ENCODE results near the gene TREML2.

Gene TREML2

GRCh38 chr6:41176189-41176588, 24.8 kb downstream of the TREML2 start:
- no peak for DNase-seq

GRCh38 chr6:41175084-41175483, 25.9 kb downstream of the TREML2 start:
- no peak for DNase-seq

GRCh38 chr6:41174610-41175009, 26.3 kb downstream of the TREML2 start:
- no peak for DNase-seq

GRCh38 chr6:41171908-41172307, 29.0 kb downstream of the TREML2 start:
- no peak for DNase-seq

- DNase-seq, result no peak
These were observed 30.3 kb downstream of the TREML2 start for GRCh38 chr6:41170547-41171160.

- DNase-seq, result no peak
These were observed 33.6 kb downstream of the TREML2 start for GRCh38 chr6:41167173-41167963.

- no peak for DNase-seq
These were observed 36.3 kb downstream of the TREML2 start for GRCh38 chr6:41164551-41165120.

- DNase-seq, result no peak
These were observed 37.6 kb downstream of the TREML2 start for GRCh38 chr6:41163419-41163717.

GRCh38 chr6:41162687-41163418, 38.1 kb downstream of the TREML2 start, which contains the start of gene TREM2:
Gene TREM2 (minus strand): TSS chr6:41163116. CDS start chr6:41163082, 34 bp downstream.
- DNase-seq, result no peak

GRCh38 chr6:41161851-41162552, 38.9 kb downstream of the TREML2 start:
- DNase-seq, result no peak

- no peak for DNase-seq
These were observed 39.6 kb downstream of the TREML2 start for GRCh38 chr6:41161380-41161779.

GRCh38 chr6:41160933-41161332, 40.0 kb downstream of the TREML2 start:
- DNase-seq, result no peak

GRCh38 chr6:41159415-41160082, 41.4 kb downstream of the TREML2 start:
- DNase-seq, result no peak

- DNase-seq, result no peak
These were observed 43.6 kb downstream of the TREML2 start for GRCh38 chr6:41157323-41157722.

- no peak for DNase-seq
These were observed 44.2 kb downstream of the TREML2 start for GRCh38 chr6:41156771-41157170.

GRCh38 chr6:41156001-41156400, 44.9 kb downstream of the TREML2 start:
- no peak for DNase-seq

GRCh38 chr6:41155132-41155805, 45.7 kb downstream of the TREML2 start:
- no peak for DNase-seq

- no peak for DNase-seq
These were observed 46.8 kb downstream of the TREML2 start, which contains the start of gene TREML1 for GRCh38 chr6:41153992-41154625. Gene TREML1 (minus strand): TSS chr6:41154347. CDS start chr6:41154288, 59 bp downstream.

GRCh38 chr6:41153451-41153850, 47.5 kb downstream of the TREML2 start:
- no peak for DNase-seq

GRCh38 chr6:41150671-41151070, 50.3 kb downstream of the TREML2 start:
- DNase-seq, result no peak

GRCh38 chr6:41147917-41148316, 53.0 kb downstream of the TREML2 start:
- DNase-seq, result no peak

All from NCI-H2107 (cell line).